CD4-positive, alpha-beta T cell treated with Interferon alpha-2 for 1 hour (primary cell): ENCODE data around the gene FCRL5.
"Not testable (repeated sequence)": the region's sequence is repeated elsewhere in the genome, so short reads cannot be mapped to it uniquely, and the experiment has no call there.

Source experiments
- DNase-seq, 2 donors: peaks; one replicate each; pipeline ENCODE4 v3.0.0-alpha.2; 2020 to 2022

Gene FCRL5

GRCh38 chr1:157551694-157552693 is at the start of gene FCRL5:
TSS of gene FCRL5 (minus strand) at chr1:157552515. CDS start at chr1:157552362, 153 bp downstream.
- no peak for DNase-seq

GRCh38 chr1:157600236-157600635 is 47.9 kb upstream of the FCRL5 start:
- DNase-seq: no peak

- no peak for DNase-seq
These were observed 45.8 kb upstream of the FCRL5 start, which contains the start of gene FCRL4 for GRCh38 chr1:157597959-157598667. TSS of gene FCRL4 (minus strand) at chr1:157598085. CDS start at chr1:157597944, 141 bp downstream.

GRCh38 chr1:157596384-157596783 is 44.1 kb upstream of the FCRL5 start:
- no peak for DNase-seq

GRCh38 chr1:157595356-157595755 is 43.0 kb upstream of the FCRL5 start:
- peak in 1 of 2 donors; percentile 0 for DNase-seq

DNA sequence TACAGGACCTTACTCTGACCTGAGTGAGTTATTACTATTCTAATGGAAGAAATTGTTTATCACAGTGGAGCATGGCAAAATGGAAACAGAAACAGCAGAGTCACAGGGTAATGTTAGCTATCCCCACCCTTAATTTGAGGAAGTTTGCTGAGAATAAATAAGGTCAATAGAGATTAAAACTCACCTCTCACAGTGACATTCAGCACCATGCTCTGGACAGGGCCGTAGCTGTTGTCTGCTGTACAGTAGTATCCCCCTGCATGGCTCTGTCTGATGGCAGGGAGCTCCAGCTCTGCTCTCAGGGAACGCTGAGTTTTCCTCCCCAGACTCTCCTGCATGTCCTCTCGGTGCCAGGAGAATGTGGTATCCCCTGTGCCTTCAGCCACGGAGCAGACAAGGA is 33.7 kb upstream of the FCRL5 start:
- no peak for DNase-seq

GRCh38 chr1:157584503-157584902 is 32.2 kb upstream of the FCRL5 start:
- DNase-seq: peak in 1 of 2 donors; percentile 7

DNA sequence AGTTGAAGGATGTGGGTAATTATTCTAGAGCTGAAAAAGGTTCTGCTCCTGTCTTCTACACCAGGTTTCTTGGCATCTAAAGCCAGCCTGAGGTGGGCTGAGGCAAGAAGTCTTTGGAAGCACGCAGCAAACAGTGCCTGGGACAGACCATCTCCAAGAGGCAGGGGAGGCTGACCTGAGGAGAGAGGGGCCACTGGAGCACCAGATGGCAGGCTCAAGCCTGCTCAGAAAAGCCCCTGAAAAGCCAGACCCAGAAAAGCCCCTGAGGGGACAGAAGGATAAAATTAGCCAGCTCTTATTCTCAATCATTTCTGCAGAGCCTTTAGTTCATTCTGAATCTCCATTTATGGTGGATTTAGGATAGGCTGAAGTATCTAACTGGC is 28.5 kb upstream of the FCRL5 start:
- DNase-seq: no peak

- peak; percentile 42 to 59 for DNase-seq
These were observed 28.0 kb upstream of the FCRL5 start for GRCh38 chr1:157580179-157580827.

DNA sequence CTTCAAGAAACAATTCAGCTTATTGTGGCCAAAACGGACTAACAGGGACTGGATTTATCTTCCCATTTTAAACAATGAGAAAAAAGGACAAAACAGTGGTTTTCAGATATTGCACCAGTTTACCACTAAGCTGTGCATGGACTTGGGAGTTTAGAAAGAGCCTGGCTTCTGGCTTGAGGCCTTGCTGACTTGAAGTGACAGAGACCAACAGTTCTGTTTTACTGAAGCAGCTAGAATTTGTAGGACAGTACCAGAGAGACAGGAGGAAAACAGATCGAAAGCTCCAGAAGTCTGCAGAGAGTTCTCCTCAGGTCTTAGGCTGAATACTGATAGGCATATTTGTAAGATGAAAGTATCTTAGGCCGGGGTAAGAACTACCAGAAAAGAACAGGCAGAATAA is 25.1 kb upstream of the FCRL5 start:
- DNase-seq: no peak

- DNase-seq: no peak
These were observed 23.4 kb upstream of the FCRL5 start for GRCh38 chr1:157575744-157576143.

GRCh38 chr1:157574836-157575235 is 22.5 kb upstream of the FCRL5 start:
- DNase-seq: no peak

DNA sequence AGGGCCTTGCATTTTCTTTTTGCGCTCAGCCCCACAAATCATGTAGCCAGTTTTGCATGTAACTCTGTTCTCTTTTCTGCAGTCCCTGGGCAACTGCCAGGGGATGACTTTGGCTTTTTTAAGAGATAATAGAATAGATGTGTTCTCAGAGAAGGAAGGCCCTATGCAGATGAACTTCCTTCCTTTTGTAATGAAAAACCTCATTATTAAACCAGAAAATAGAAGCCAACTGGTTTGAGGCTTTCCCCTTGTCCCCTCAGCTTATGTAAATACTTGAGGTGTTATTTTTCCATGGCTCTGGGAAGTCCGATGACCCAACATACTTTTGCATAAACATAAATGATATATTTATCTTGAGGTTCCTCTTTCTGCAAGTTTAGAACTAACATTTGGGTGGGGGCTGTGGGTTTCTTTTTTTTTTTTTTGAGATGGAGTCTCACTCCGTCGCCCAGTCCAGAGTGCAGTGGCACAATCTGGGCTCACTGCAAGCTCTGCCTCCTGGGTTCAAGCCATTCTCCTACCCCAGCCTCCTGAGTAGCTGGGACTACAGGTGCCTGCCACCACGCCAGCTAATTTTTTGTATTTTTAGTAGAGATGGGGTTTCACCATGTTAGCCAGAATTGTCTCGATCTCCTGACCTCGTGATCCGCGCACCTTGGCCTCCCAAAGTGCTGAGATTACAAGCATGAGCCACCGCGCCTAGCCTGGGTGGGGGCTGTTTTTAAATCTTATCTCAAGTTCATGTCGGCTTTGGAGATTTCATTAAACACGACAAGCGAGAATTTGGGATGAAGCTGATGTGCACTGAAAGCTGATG is 14.4 kb upstream of the FCRL5 start:
- DNase-seq: peak in 1 of 2 donors; percentile 5

GRCh38 chr1:157562515-157562914 is 10.2 kb upstream of the FCRL5 start:
- DNase-seq: peak in 1 of 2 donors; percentile 3

GRCh38 chr1:157558119-157558518 is 5.8 kb upstream of the FCRL5 start:
- DNase-seq: no peak

- DNase-seq: not testable (repeated sequence)
These were observed 4.2 kb downstream of the FCRL5 start for GRCh38 chr1:157548081-157548480.

GRCh38 chr1:157542676-157543075 is 9.6 kb downstream of the FCRL5 start:
- DNase-seq: no peak

DNA sequence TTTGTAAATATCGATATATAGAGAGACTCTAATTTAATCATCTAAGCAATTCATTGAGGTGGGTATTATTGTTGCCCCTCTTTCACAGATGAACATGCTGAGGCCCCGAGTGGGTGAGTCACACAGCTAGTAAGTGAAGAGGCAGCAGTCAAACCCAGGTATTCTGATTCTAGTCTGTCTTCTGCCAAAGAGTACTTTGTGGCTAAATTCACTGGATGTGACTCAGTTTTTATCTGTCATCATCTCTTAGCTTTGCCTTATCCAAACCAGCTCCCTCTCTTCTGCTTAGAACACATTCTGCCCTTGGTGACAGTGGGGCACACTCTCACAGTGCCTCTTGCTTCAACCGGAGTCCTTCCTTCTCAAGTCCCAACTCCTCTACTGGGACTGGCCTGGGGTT is 11.5 kb downstream of the FCRL5 start:
- no peak for DNase-seq

GRCh38 chr1:157540160-157540748 is 12.1 kb downstream of the FCRL5 start:
- no peak for DNase-seq

- no peak for DNase-seq
These were observed 12.7 kb downstream of the FCRL5 start for GRCh38 chr1:157539568-157539967.

DNA sequence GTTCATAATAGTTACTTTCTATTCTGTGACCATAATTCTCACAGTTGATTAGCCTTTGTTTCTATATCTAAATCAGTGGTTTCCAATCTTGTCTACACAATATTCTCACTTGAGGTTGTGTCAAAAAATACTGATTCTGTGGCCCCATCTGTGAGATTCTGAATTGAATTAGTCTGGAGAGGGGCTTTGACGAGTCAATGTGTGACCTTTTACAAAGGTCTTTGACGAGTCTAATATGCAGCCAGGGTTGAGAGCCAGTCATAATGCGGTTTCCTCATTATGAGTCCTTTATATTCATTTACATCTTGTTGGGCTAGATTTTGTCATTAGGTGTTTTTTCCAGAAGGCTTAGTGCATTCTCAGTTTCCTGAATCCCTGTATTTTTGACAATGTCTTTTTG is 19.7 kb downstream of the FCRL5 start:
- no peak for DNase-seq
